Body of pancreas (tissue), 4 donors: ENCODE data around the gene DDIT3.

ENCODE experiments used
- POLR2A ChIP-seq, 3 donors: fragments of 450-650 bp; IDR thresholded peaks; one replicate each; pipeline ENCODE4 v1.6.1; 2016; ENCODE audit warnings: antibody characterized with exemption in 3 of 3, mild to moderate bottlenecking in 2 of 3
- TF ChIP-seq, protein P1 (sequence below), 7 experiments: fragments of 450-650 bp in 4 of 7; fragments of 200-600 bp in 3 of 7; sonication (generic) in 3 of 7; IDR thresholded peaks; one replicate each; pipeline ENCODE4 v1.5.1; 2016 to 2019; ENCODE audit warnings: antibody characterized with exemption in 7 of 7

DNA sequence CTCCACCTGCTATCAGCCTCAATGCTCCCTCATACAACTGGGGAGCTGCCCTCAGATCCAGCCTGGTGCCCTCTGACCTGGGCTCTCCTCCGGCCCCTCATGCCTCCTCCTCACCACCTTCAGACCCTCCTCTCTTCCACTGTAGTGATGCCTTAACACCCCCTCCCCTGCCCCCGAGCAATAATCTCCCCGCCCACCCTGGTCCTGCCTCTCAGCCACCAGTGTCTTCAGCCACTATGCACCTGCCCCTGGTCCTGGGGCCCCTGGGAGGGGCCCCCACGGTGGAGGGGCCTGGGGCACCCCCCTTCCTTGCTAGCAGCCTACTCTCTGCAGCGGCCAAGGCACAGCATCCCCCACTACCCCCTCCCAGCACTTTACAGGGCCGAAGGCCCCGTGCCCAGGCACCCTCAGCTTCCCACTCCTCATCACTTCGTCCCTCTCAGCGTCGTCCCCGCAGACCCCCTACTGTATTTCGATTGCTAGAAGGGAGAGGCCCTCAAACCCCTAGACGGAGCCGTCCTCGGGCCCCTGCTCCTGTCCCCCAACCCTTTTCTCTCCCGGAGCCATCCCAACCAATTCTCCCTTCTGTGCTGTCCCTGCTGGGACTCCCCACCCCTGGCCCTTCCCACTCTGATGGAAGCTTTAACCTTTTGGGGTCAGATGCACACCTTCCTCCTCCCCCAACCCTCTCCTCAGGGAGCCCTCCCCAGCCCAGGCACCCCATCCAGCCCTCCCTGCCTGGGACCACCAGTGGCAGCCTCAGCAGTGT, 5.5 kb upstream of the DDIT3 start:
- TF ChIP-seq, protein P1, sequence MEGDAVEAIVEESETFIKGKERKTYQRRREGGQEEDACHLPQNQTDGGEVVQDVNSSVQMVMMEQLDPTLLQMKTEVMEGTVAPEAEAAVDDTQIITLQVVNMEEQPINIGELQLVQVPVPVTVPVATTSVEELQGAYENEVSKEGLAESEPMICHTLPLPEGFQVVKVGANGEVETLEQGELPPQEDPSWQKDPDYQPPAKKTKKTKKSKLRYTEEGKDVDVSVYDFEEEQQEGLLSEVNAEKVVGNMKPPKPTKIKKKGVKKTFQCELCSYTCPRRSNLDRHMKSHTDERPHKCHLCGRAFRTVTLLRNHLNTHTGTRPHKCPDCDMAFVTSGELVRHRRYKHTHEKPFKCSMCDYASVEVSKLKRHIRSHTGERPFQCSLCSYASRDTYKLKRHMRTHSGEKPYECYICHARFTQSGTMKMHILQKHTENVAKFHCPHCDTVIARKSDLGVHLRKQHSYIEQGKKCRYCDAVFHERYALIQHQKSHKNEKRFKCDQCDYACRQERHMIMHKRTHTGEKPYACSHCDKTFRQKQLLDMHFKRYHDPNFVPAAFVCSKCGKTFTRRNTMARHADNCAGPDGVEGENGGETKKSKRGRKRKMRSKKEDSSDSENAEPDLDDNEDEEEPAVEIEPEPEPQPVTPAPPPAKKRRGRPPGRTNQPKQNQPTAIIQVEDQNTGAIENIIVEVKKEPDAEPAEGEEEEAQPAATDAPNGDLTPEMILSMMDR (IDR thresholded peaks at IDR 0.05), result no peak
- TF ChIP-seq POLR2A (IDR thresholded peaks at IDR 0.05), result no peak
